GM10248 (cell line): ENCODE measurements around the gene YEATS2.
"Not testable (repeated sequence)": the region's sequence is repeated elsewhere in the genome, so short reads cannot be mapped to it uniquely, and the experiment has no call there.

Source experiments
- CTCF ChIA-PET: fragments of 300-600 bp; sonication (Branson Sonifier 250); formaldehyde crosslinking; extraction: SDS; loops from one replicate; lab custom pipeline; 2021; ENCODE audit warnings: antibody characterized with exemption; lab: Yijun Ruan, JAX
- POLR2A ChIA-PET: fragments of 350-650 bp; sonication (Branson Sonifier 250); formaldehyde crosslinking; extraction: SDS; loops from one replicate; lab custom pipeline; 2020; ENCODE audit warnings: antibody characterized with exemption; lab: Yijun Ruan, JAX
- DNase-seq: peaks from one replicate; pipeline ENCODE4 v3.0.0; 2012; ENCODE audit errors: extremely low spot score
- TF ChIP-seq, protein P1 (sequence below): IDR thresholded peaks from 2 replicates; pipeline ENCODE4 v1.5.1; 2012; ENCODE audit warnings: mild to moderate bottlenecking, low read depth; ENCODE audit errors: extremely low read depth, missing control alignments, control extremely low read depth

YEATS2 gene

DNA sequence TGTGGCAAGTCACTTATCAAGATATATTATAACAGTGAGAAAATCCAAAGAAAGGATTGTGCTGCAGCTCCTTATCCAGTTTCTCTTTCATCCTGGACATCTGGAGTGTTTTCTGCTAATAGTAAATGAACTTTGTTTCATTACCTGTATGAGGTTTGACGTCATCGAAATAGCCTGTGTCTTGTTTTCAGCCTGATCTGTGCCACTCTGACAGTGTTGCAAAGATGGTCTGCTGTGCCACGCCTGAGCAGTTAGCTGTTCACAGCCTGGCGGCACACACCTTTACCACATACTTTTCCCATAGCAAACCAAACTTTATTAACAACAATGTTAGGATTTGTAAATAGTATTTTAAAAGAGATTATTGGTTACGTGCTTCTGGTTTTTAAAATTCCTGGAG lies 34.0 kb downstream of the YEATS2 start:
- DNase-seq = no peak
- TF ChIP-seq, protein P1, sequence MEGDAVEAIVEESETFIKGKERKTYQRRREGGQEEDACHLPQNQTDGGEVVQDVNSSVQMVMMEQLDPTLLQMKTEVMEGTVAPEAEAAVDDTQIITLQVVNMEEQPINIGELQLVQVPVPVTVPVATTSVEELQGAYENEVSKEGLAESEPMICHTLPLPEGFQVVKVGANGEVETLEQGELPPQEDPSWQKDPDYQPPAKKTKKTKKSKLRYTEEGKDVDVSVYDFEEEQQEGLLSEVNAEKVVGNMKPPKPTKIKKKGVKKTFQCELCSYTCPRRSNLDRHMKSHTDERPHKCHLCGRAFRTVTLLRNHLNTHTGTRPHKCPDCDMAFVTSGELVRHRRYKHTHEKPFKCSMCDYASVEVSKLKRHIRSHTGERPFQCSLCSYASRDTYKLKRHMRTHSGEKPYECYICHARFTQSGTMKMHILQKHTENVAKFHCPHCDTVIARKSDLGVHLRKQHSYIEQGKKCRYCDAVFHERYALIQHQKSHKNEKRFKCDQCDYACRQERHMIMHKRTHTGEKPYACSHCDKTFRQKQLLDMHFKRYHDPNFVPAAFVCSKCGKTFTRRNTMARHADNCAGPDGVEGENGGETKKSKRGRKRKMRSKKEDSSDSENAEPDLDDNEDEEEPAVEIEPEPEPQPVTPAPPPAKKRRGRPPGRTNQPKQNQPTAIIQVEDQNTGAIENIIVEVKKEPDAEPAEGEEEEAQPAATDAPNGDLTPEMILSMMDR = no peak
- ChIA-PET POLR2A (no interaction called here), CTCF (interaction anchor here (1.2 kb wide), 1 partner anchor 9 kb away, joined by 3 read pairs; no protein-coding TSS in a partner anchor)

DNA sequence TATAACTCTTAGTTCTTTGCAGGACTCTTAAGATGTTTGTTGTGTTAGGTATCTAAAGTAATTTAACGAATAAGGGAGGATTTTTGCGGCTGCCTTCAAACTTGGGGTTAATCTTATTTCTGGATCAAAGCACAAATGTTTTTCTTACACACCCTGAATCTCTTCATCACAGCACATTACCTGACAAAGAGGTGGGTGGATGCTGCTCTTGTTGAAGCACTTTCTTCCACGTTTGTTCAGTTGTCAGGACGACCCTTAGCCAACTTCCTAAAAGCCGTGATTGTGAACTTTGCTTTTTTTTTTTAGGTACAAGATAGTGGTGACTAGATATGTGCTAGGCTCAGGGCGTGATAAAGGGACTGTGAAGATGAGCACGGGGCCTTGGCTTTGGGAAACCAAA lies 36.0 kb downstream of the YEATS2 start:
- no peak for DNase-seq
- TF ChIP-seq, protein P1 = no peak
- POLR2A ChIA-PET = no interaction called here
- CTCF ChIA-PET = no interaction called here

DNA sequence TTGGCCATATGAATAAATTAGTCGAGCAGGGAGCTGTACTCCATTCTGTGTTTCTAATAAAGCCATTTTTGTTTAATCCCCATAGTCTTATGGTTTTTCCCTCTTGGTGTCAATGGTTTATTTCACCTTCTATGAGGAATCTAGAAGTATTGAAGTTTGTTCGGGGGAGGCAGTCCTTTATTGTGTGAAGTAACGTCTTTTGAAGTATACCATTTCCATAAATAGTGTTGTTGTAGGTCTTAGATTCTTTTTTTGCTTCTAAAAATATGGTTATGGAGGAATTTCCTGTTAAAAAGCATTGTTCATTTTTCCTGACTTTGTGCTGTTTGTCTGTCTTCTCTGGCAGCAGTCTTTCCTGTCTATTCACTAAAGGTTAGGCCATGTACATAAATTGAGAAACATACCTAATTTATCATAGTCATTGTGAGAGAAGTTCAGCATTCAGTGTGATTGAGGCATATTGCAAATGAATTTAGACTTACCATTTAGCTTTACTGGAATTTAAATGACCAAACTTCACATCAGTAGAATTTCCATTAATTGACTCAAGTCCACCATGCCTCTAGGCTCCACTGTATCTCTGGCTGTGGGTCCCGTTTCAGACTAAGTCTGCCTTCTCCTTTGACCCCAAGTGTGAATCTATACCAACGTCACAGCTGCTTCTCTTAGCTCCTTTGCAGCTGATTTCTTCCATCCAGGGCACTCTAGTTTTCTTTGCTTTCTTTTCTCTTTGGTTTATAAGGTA lies 37.3 kb downstream of the YEATS2 start:
- CTCF ChIA-PET = interaction anchor here (0.7 kb wide), 1 partner anchor 25 kb away, joined by 3 read pairs; no protein-coding TSS in a partner anchor
- POLR2A ChIA-PET = no interaction called here
- TF ChIP-seq, protein P1 = no peak
- DNase-seq = no peak

DNA sequence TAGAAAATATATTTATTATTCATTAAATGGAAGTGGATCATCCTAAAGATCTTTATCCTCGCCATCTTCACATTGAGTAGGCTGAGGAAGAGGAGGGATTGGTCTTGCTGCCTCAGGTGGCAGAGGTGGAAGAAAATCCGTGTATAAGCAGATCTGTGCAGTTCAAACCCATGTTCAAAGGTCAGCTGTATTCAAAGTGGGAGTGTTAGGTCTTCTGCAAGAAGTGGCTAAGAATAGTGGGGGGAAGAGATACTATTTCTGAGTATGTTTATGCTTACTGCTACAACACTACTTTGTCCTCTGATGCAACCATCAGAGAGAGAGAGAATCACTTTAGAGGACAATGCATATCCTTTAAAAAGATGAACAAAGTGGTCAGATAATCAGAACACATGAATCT lies 39.5 kb downstream of the YEATS2 start:
- DNase-seq = no peak
- TF ChIP-seq, protein P1 = no peak
- ChIA-PET CTCF (no interaction called here), POLR2A (no interaction called here)

DNA sequence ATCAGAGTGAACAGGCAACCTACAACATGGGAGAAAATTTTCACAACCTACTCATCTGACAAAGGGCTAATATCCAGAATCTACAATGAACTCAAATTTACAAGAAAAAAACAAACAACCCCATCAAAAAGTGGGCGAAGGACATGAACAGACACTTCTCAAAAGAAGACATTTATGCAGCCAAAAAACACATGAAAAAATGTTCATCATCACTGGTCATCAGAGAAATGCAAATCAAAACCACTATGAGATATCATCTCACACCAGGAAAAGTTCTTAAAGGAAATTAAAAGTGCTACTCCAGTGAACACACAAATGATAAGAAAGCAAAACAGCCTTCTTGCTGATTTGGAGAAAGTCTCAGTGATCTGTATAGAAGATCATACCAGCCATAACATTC lies 42.6 kb downstream of the YEATS2 start:
- POLR2A ChIA-PET, CTCF ChIA-PET: not testable (repeated sequence)

DNA sequence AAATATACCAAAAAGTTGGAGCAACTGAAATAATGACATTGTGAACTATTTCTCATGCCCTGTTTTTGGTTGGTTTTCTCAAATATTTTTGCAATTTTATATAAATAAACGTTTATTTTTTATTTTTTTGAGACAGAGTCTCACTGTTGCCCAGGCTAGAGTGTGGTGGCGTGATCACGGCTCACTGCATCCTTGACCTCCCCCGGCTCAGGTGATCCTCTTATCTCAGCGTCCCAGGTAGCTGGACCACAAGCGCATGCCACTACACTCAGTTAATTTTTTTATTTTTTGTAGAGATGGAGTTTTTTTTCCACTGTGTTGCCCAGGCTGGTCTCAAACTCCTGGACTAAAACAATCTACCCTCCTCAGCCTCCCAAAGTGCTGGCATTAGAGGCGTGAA lies 45.6 kb downstream of the YEATS2 start:
- POLR2A ChIA-PET = no interaction called here

More for the DNA sequence above, 42.6 kb downstream of the YEATS2 start:
- not testable (repeated sequence) for DNase-seq

More for the DNA sequence above, 45.6 kb downstream of the YEATS2 start:
- TF ChIP-seq, protein P1 = no peak
- no peak for DNase-seq
- CTCF ChIA-PET = interaction anchor here (1.6 to 2.1 kb wide), 2 partner anchors 11 to 13 kb away, joined by 4 to 6 read pairs; no protein-coding TSS in a partner anchor
